ENCODE data around the gene TMCC3.

TMCC3 gene

GRCh38 chr12:94678849-94679248 lies 28.5 kb upstream of the TMCC3 start:
- H3K9ac ChIP-seq (ENCODE audit: insufficient read length, low read depth), result no peak overlapping the region
- no peaks in the 10 kb centered on the region for H3K36me3 ChIP-seq (ENCODE audit: insufficient read depth, insufficient read length, low read length)
- no peak overlapping the region for H3K4me3 ChIP-seq (ENCODE audit: insufficient read length, low read depth)
- no peaks in the 10 kb centered on the region for H3K9me3 ChIP-seq (ENCODE audit: insufficient read depth, low read length)
- no peaks in the 10 kb centered on the region for H3K27me3 ChIP-seq (ENCODE audit: insufficient read depth, insufficient read length)
- no peak for DNase-seq (ENCODE audit: low read depth, low spot score)
- TF ChIP-seq YY1 (IDR thresholded peaks at IDR 0.05; ENCODE audit: insufficient read depth, insufficient read length), result no peak
- TF ChIP-seq ZNF274 (IDR thresholded peaks at IDR 0.05; ENCODE audit: low read depth, low read length), result no peak
- no peak for TF ChIP-seq SUZ12 (IDR thresholded peaks at IDR 0.05; ENCODE audit: extremely low read depth, insufficient read depth, insufficient read length)
- H3K4me1 ChIP-seq (ENCODE audit: insufficient read depth, insufficient read length), result peaks cover 3% of the 10 kb centered on the region

GRCh38 chr12:94678379-94678778 lies 28.0 kb upstream of the TMCC3 start:
- Histone ChIP-seq H3K9me3 (ENCODE audit: insufficient read depth, low read length) (no peaks in the 10 kb centered on the region), H3K36me3 (ENCODE audit: insufficient read depth, insufficient read length, low read length) (no peaks in the 10 kb centered on the region), H3K9ac (ENCODE audit: insufficient read length, low read depth) (no peak overlapping the region), H3K4me1 (ENCODE audit: insufficient read depth, insufficient read length) (peaks cover 3% of the 10 kb centered on the region), H3K27me3 (ENCODE audit: insufficient read depth, insufficient read length) (no peaks in the 10 kb centered on the region), H3K4me3 (ENCODE audit: insufficient read length, low read depth) (no peak overlapping the region)
- TF ChIP-seq SUZ12 (IDR thresholded peaks at IDR 0.05; ENCODE audit: extremely low read depth, insufficient read depth, insufficient read length) (no peak), YY1 (IDR thresholded peaks at IDR 0.05; ENCODE audit: insufficient read depth, insufficient read length) (no peak), ZNF274 (IDR thresholded peaks at IDR 0.05; ENCODE audit: low read depth, low read length) (no peak)
- DNase-seq (ENCODE audit: low read depth, low spot score), result no peak

GRCh38 chr12:94677778-94678177 lies 27.4 kb upstream of the TMCC3 start:
- Histone ChIP-seq H3K4me1 (ENCODE audit: insufficient read depth, insufficient read length) (peaks cover 3% of the 10 kb centered on the region), H3K27me3 (ENCODE audit: insufficient read depth, insufficient read length) (no peaks in the 10 kb centered on the region), H3K9me3 (ENCODE audit: insufficient read depth, low read length) (no peaks in the 10 kb centered on the region), H3K4me3 (ENCODE audit: insufficient read length, low read depth) (no peak overlapping the region), H3K36me3 (ENCODE audit: insufficient read depth, insufficient read length, low read length) (no peaks in the 10 kb centered on the region), H3K9ac (ENCODE audit: insufficient read length, low read depth) (no peak overlapping the region)
- DNase-seq (ENCODE audit: low read depth, low spot score), result no peak
- TF ChIP-seq ZNF274 (IDR thresholded peaks at IDR 0.05; ENCODE audit: low read depth, low read length), result no peak
- TF ChIP-seq SUZ12 (IDR thresholded peaks at IDR 0.05; ENCODE audit: extremely low read depth, insufficient read depth, insufficient read length), result no peak
- TF ChIP-seq YY1 (IDR thresholded peaks at IDR 0.05; ENCODE audit: insufficient read depth, insufficient read length), result no peak

- no peak overlapping the region for H3K9ac ChIP-seq (ENCODE audit: insufficient read length, low read depth)
- no peak overlapping the region for H3K4me3 ChIP-seq (ENCODE audit: insufficient read length, low read depth)
- DNase-seq (ENCODE audit: low read depth, low spot score), result no peak
- H3K36me3 ChIP-seq (ENCODE audit: insufficient read depth, insufficient read length, low read length), result no peaks in the 10 kb centered on the region
- no peaks in the 10 kb centered on the region for H3K9me3 ChIP-seq (ENCODE audit: insufficient read depth, low read length)
- TF ChIP-seq SUZ12 (IDR thresholded peaks at IDR 0.05; ENCODE audit: extremely low read depth, insufficient read depth, insufficient read length), result no peak
- TF ChIP-seq YY1 (IDR thresholded peaks at IDR 0.05; ENCODE audit: insufficient read depth, insufficient read length), result no peak
- TF ChIP-seq ZNF274 (IDR thresholded peaks at IDR 0.05; ENCODE audit: low read depth, low read length), result no peak
- peaks cover 3% of the 10 kb centered on the region for H3K4me1 ChIP-seq (ENCODE audit: insufficient read depth, insufficient read length)
- H3K27me3 ChIP-seq (ENCODE audit: insufficient read depth, insufficient read length), result no peaks in the 10 kb centered on the region
Observed at GRCh38 chr12:94676922-94677321, 26.6 kb upstream of the TMCC3 start.

GRCh38 chr12:94676031-94676641 lies 25.8 kb upstream of the TMCC3 start:
- no peak overlapping the region for H3K9ac ChIP-seq (ENCODE audit: insufficient read length, low read depth)
- H3K36me3 ChIP-seq (ENCODE audit: insufficient read depth, insufficient read length, low read length), result no peaks in the 10 kb centered on the region
- no peaks in the 10 kb centered on the region for H3K27me3 ChIP-seq (ENCODE audit: insufficient read depth, insufficient read length)
- no peaks in the 10 kb centered on the region for H3K9me3 ChIP-seq (ENCODE audit: insufficient read depth, low read length)
- DNase-seq (ENCODE audit: low read depth, low spot score), result no peak
- H3K4me1 ChIP-seq (ENCODE audit: insufficient read depth, insufficient read length), result peaks cover 3% of the 10 kb centered on the region
- TF ChIP-seq YY1 (IDR thresholded peaks at IDR 0.05; ENCODE audit: insufficient read depth, insufficient read length) (no peak), SUZ12 (IDR thresholded peaks at IDR 0.05; ENCODE audit: extremely low read depth, insufficient read depth, insufficient read length) (no peak), ZNF274 (IDR thresholded peaks at IDR 0.05; ENCODE audit: low read depth, low read length) (no peak)
- no peak overlapping the region for H3K4me3 ChIP-seq (ENCODE audit: insufficient read length, low read depth)

GRCh38 chr12:94674835-94675234 lies 24.5 kb upstream of the TMCC3 start:
- TF ChIP-seq ZNF274 (IDR thresholded peaks at IDR 0.05; ENCODE audit: low read depth, low read length) (no peak), SUZ12 (IDR thresholded peaks at IDR 0.05; ENCODE audit: extremely low read depth, insufficient read depth, insufficient read length) (no peak), YY1 (IDR thresholded peaks at IDR 0.05; ENCODE audit: insufficient read depth, insufficient read length) (no peak)
- Histone ChIP-seq H3K27me3 (ENCODE audit: insufficient read depth, insufficient read length) (no peaks in the 10 kb centered on the region), H3K9ac (ENCODE audit: insufficient read length, low read depth) (no peak overlapping the region), H3K4me3 (ENCODE audit: insufficient read length, low read depth) (no peak overlapping the region), H3K9me3 (ENCODE audit: insufficient read depth, low read length) (no peaks in the 10 kb centered on the region), H3K4me1 (ENCODE audit: insufficient read depth, insufficient read length) (peaks cover 3% of the 10 kb centered on the region), H3K36me3 (ENCODE audit: insufficient read depth, insufficient read length, low read length) (no peaks in the 10 kb centered on the region)
- DNase-seq (ENCODE audit: low read depth, low spot score), result no peak

- Histone ChIP-seq H3K4me1 (ENCODE audit: insufficient read depth, insufficient read length) (peaks cover 3% of the 10 kb centered on the region), H3K36me3 (ENCODE audit: insufficient read depth, insufficient read length, low read length) (no peaks in the 10 kb centered on the region), H3K9me3 (ENCODE audit: insufficient read depth, low read length) (no peaks in the 10 kb centered on the region), H3K9ac (ENCODE audit: insufficient read length, low read depth) (no peak overlapping the region), H3K4me3 (ENCODE audit: insufficient read length, low read depth) (no peak overlapping the region), H3K27me3 (ENCODE audit: insufficient read depth, insufficient read length) (no peaks in the 10 kb centered on the region)
- TF ChIP-seq ZNF274 (IDR thresholded peaks at IDR 0.05; ENCODE audit: low read depth, low read length) (no peak), SUZ12 (IDR thresholded peaks at IDR 0.05; ENCODE audit: extremely low read depth, insufficient read depth, insufficient read length) (no peak), YY1 (IDR thresholded peaks at IDR 0.05; ENCODE audit: insufficient read depth, insufficient read length) (no peak)
- DNase-seq (ENCODE audit: low read depth, low spot score), result no peak
Observed at GRCh38 chr12:94674051-94674451, 23.7 kb upstream of the TMCC3 start.

Measured in NT2/D1 (cell line).